Endothelial cell (in vitro differentiated cells): ENCODE measurements around the gene CDHR1. TPM values are rescaled to one million over a fixed set of nuclear protein-coding genes. Genes with fewer than 3 reads are reported as not detected.

Source experiments
- DNase-seq: peaks from one replicate; pipeline ENCODE4 v3.0.0; 2021; ENCODE audit warnings: low spot score
- H3K27ac Mint-ChIP-seq: one replicate; pipeline ENCODE4 v1.8.0; 2021; ENCODE audit warnings: mixed read lengths, inconsistent platforms; ENCODE audit not compliant: unreplicated experiment
- H3K27me3 Mint-ChIP-seq: one replicate; pipeline ENCODE4 v1.8.0; 2021; ENCODE audit warnings: mild to moderate bottlenecking, moderate library complexity, mixed read lengths, inconsistent platforms; ENCODE audit not compliant: unreplicated experiment
- H3K36me3 Mint-ChIP-seq: one replicate; pipeline ENCODE4 v1.8.0; 2021; ENCODE audit warnings: mild to moderate bottlenecking, low read depth, mixed read lengths, inconsistent platforms; ENCODE audit not compliant: unreplicated experiment
- H3K4me1 Mint-ChIP-seq: one replicate; pipeline ENCODE4 v1.8.0; 2021; ENCODE audit warnings: mild to moderate bottlenecking, mixed read lengths, inconsistent platforms; ENCODE audit not compliant: unreplicated experiment
- H3K4me3 Mint-ChIP-seq: one replicate; pipeline ENCODE4 v1.8.0; 2021; ENCODE audit warnings: mild to moderate bottlenecking, mixed read lengths, inconsistent platforms; ENCODE audit not compliant: unreplicated experiment
- H3K9me3 Mint-ChIP-seq: one replicate; pipeline ENCODE4 v1.8.0; 2021; ENCODE audit warnings: mixed read lengths, inconsistent platforms; ENCODE audit not compliant: unreplicated experiment
- total RNA-seq: library from RNA; stranded (reverse); fragmentation: NEBNext Ultra II Directional; extraction: Animal tissue kit (Norgen Biotek cat#: 25700); gene quantifications from one replicate; pipeline ENCODE4 v1.2.1, GENCODE V29; 2021; ENCODE audit not compliant: unreplicated experiment
- TF ChIP-seq, protein P1 (sequence below): fragments of 200-600 bp; sonication (generic); IDR thresholded peaks from one replicate; pipeline ENCODE4 v1.5.0; 2021; ENCODE audit warnings: antibody characterized with exemption; ENCODE audit not compliant: unreplicated experiment

The CDHR1 gene
- total RNA-seq, 1 donor from 2014 or later, result 1.3 TPM

DNA sequence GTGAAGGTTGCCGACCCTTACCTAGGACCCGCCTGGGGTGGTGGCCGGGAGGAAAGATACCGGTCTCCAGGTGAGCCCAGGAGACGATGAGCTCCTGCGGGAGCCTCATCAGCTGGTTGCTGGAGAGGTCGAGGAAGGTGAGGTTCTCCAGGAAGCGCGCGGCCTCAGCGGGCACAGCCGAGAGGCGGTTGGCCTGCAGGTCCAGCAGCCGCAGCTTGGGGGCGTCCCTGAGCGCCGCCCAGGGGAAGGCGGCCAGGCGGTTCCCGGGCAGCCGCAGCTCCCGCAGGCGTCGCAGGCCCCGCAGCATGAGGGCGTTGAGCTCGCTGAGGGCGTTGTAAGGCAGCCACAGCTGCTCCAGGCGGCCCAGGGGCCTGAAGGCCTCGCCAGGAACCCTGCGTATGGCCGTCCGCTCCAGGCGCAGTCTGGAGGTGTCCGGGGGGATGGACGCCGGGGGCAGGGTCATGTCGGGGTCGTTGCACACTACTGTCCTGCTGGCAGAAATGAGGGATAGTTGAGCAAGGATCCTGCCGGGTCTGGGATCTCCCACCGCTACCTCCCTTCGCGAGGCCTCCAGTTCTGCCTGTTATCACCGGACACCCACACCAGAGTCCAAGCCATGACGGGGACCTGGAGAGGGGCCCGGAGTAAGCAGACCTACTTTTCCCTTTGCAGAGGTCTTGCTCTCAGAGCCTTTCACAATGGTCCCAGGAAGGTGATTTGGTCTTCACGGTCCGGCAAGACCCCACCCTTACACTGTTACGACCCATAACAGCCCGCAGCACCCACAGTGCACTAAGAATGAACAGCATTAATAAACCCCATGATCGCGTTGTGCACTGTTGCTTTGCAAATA, 43.1 kb downstream of the CDHR1 start:
- TF ChIP-seq, protein P1, sequence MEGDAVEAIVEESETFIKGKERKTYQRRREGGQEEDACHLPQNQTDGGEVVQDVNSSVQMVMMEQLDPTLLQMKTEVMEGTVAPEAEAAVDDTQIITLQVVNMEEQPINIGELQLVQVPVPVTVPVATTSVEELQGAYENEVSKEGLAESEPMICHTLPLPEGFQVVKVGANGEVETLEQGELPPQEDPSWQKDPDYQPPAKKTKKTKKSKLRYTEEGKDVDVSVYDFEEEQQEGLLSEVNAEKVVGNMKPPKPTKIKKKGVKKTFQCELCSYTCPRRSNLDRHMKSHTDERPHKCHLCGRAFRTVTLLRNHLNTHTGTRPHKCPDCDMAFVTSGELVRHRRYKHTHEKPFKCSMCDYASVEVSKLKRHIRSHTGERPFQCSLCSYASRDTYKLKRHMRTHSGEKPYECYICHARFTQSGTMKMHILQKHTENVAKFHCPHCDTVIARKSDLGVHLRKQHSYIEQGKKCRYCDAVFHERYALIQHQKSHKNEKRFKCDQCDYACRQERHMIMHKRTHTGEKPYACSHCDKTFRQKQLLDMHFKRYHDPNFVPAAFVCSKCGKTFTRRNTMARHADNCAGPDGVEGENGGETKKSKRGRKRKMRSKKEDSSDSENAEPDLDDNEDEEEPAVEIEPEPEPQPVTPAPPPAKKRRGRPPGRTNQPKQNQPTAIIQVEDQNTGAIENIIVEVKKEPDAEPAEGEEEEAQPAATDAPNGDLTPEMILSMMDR, result peak; percentile 79
- H3K27me3 Mint-ChIP-seq, result peaks cover 7% of the 10 kb centered on the region
- H3K4me3 Mint-ChIP-seq, result no peak overlapping the region
- no peaks in the 10 kb centered on the region for H3K36me3 Mint-ChIP-seq
- DNase-seq, result peak; percentile 81
- H3K27ac Mint-ChIP-seq, result no peak overlapping the region
- no peaks in the 10 kb centered on the region for H3K4me1 Mint-ChIP-seq
- no peaks in the 10 kb centered on the region for H3K9me3 Mint-ChIP-seq

DNA sequence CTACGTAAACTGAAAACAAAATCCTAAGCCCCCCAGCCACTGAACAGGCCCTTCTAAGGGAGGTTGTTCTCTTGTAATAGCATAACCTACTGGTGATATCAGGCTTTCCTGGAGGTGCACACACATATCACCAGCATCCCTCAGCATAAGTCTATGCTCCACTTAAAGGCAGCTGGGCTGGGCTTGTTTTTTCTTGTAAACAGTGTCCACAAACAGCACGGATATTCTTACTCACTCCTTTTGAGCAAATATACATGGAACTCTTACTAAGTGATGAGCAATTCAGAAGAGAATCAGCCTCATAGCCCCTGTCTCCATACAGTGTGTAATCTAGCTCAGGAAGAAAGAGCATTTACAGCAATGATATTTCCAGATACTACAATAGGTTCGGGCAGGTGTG, 44.6 kb downstream of the CDHR1 start:
- no peaks in the 10 kb centered on the region for H3K9me3 Mint-ChIP-seq
- no peaks in the 10 kb centered on the region for H3K4me1 Mint-ChIP-seq
- no peak overlapping the region for H3K4me3 Mint-ChIP-seq
- TF ChIP-seq, protein P1, result no peak
- H3K27me3 Mint-ChIP-seq, result peaks cover 9% of the 10 kb centered on the region
- no peak overlapping the region for H3K27ac Mint-ChIP-seq
- DNase-seq, result no peak
- H3K36me3 Mint-ChIP-seq, result no peaks in the 10 kb centered on the region

DNA sequence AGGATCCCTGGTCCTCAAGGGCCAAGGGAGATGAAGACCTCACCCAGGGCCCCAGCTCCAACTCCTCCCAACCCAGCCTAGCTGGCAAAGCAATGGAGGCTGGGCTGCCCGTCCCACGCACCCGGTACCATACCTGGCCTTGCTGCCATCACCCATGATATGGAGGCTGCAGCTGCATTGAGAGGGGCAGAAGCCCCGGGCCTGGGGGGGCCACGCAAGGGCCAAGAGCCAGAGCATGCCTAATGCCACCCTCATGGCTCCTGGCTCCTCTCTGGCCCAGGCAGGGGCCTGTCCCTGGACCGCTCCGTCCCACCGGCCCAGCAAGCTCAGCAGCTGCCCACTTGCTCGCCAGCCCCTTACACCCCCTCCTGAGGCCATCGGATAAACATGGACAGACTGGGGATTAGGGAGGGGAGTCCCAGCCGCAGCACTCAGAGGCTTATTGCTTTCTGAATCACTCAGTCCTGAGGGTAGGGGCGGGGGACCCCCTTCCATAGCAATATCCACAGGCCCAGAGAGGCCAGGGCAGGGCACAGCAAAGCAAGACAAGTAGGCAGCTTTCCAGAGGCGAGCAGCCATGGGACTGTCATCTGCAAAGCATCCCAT, 47.0 kb downstream of the CDHR1 start, which contains the start of gene LRIT1:
Gene LRIT1 (minus strand): TSS at position 362 of the 606 bp plus-strand sequence. CDS start 107 bp downstream, at position 255.
- TF ChIP-seq, protein P1, result no peak
- DNase-seq, result no peak
- H3K27ac Mint-ChIP-seq, result no peak within 1 kb of the TSS
- no peaks in the 10 kb centered on the region for H3K9me3 Mint-ChIP-seq
- H3K4me3 Mint-ChIP-seq, result no peak within 1 kb of the TSS
- no peaks in the 10 kb centered on the region for H3K4me1 Mint-ChIP-seq
- H3K36me3 Mint-ChIP-seq, result no peaks in the 10 kb centered on the region
- H3K27me3 Mint-ChIP-seq, result peaks cover 7% of the 10 kb centered on the region

DNA sequence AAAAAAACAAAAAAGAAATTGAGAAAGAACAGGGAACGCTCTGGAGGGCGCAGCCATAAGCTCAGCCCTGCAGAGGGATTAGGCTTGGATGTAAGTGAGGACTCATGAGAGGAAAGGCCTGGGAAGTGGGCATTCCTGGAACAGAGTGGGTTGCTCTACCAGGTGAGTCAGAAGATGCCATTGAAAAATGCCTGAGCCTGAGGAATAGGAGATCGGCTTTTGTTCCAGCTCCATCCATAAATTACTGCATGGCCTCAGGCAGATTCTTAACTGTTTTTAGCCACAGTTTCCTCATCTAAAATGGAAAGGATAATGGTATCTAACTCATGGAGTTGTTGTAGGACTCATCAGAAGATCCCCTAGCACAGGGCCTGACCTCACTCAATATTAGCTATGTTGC, 49.4 kb downstream of the CDHR1 start:
- no peaks in the 10 kb centered on the region for H3K4me1 Mint-ChIP-seq
- no peaks in the 10 kb centered on the region for H3K36me3 Mint-ChIP-seq
- peaks cover 7% of the 10 kb centered on the region for H3K27me3 Mint-ChIP-seq
- no peaks in the 10 kb centered on the region for H3K9me3 Mint-ChIP-seq
- no peak overlapping the region for H3K27ac Mint-ChIP-seq
- TF ChIP-seq, protein P1, result no peak
- no peak for DNase-seq
- H3K4me3 Mint-ChIP-seq, result no peak overlapping the region
